GF-D8 (cell line): Measurements from ENCODE around the gene AMER1.
"Not testable (repeated sequence)": the region's sequence is repeated elsewhere in the genome, so short reads cannot be mapped to it uniquely, and the experiment has no call there.

Source experiments
- DNase-seq: peaks from one replicate; lab custom pipeline; 2025; lab: John Stamatoyannopoulos, UW

Gene AMER1

GRCh38 chrX:64205441-64205734 is at the start of gene AMER1:
TSS of gene AMER1 (minus strand) at chrX:64205708. CDS start at chrX:64193286, 12,422 bp downstream.
- DNase-seq = peak; percentile 27

DNA sequence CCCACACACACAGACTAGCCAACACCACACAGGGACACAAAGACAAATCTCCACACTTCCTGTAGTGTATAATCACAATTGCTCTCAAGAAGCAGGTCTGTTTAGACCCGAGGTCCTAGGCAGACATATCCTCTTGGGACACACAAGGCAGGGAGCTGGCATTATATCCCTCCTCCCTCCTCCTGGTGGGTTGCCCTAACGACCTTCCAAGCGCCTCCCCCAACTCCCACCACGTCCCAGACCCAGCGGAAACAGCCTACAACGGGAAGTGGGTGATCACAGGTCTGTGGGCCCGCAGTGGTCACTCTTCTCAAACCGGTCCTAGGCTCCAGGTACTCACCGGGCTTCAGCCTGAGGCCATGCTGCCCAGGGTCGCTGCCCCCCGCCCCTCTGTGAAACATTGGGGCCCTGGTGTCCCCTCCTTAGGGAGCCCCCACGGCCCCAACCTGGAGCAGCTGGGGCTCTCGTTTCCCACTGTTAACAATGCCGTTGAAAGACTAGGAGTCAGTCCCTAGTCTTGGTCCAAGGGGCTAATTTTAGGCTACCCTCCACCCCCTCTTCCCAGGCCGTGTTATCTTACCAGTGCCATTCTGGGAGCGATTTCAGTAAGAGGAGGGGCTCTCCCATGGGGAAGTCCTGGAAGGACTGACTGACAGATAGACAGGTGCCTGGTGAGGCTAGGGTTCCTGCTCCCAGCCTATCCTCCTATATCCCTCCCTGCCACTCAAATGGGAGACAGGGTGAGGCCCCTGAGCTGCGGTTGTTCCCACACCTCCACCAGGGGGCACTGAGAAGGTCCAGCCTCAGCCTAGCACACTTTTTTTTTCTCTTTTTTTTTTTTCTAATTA is 24.8 kb upstream of the AMER1 start, which contains the start of gene ASB12:
Gene ASB12, minus strand, starts transcription at position 485 of the 848 bp plus-strand sequence. CDS start 4,957 bp downstream, outside the sequence.
- DNase-seq = no peak

GRCh38 chrX:64229154-64229553 is 23.6 kb upstream of the AMER1 start:
- DNase-seq = no peak

- no peak for DNase-seq
Observed at GRCh38 chrX:64218023-64218422, 12.5 kb upstream of the AMER1 start.

DNA sequence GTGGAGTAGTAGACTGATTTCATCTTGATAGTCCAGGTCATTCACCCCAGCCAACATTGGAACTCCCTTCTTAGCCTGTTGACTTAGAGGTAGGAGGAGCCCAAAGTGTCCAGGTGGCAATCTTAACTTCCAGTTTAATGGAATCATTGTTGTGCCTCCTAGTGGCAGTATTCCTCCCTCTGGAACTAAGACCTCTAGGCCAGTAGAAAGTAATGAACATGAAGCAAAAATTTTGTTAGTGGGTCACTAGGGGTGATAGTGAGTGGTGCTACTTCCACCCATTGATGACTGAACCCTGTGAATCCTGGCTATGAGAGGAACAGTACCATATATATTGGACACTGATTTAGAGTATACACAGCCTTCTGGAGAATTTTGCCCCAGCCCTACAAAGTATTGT is 8.5 kb upstream of the AMER1 start:
- DNase-seq = not testable (repeated sequence)

DNA sequence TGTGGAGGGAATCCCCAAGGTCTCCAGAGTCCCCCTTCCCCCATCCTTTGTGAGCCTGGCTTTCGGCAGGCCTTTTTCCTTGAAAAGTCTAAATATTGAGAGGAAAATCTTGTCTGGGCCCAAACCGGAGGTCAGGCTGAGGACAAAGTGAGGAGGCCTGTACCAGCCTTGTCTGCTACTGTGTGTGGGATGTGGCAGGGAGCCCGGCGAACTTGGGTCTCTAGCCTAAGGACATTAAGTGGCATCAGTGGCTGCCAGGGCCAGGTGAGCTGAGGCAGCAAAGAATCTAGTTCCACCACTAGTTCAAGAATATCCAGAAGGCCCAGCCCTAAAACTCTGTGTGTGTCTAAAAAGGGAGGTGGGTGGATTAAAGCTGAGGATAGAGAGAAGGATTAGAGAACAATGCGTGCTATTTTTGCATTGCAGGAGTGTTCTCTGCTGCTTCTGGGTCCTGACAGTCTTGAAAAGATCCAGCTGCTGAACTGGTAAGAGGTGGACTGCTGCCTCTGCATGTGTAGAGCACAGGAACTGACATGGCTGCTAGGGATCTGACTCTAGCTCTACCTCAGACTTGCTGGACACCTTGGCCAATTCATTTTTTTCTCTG is 1.2 kb upstream of the AMER1 start:
- no peak for DNase-seq

- DNase-seq = peak; percentile 73
Observed at GRCh38 chrX:64205735-64206501, 410 bp upstream of the AMER1 start.

DNA sequence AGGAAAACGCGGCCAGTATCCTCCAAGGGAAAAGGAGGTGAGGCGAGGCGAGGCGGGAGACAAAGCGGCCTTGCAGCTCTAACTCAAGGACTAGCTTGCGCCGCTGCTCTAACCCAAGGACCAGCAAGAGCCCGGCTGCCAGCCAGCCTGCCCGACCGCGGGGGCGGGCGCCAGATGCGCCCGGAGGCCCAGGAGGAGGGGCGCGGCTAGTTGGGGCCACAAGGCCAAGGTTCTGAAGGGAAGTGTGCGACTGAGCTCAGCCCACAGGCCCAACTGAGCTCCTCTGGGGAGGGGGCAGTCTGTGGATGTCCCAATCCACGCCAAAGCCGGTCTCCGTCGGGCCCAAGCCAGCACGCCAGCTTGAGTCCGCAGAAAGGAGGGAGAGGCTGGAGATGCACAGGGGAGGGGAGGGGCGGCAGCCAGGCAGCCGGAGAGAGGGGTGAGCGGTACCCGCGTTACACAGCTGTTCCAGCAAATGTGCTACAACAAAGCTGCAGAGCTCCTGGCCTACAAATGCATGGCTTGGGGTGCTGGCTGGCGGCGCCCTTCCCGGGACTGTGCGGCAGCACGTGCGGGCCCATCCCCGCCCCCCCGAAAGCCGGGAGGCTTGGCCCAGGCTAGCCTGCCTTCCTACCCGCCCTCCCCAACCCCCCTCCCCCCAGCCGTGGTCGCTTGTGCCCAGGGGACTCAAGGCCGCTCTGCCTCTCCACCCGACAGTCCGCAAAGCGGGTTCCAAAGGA is 637 bp downstream of the AMER1 start:
- no peak for DNase-seq

DNA sequence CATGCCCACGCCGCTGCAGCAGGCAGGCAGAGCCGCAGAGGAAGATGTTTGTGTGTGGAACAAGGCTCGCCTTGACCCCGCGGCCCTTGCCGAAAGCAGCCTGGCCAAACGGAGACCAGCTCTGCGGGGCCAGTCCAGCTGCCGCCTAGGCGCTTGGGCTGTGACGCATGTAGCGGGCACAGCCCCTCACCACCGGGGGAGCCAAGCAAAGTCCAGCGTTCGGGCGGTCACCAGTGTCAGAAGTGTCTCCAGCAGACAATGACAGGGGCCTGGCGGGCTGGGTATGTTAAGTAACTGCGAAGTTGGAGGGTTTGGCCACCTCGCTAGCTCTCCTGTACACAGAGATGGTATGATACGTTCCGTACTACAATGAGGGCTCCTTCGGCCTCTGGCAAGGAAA is 1.3 kb downstream of the AMER1 start:
- DNase-seq = no peak

DNA sequence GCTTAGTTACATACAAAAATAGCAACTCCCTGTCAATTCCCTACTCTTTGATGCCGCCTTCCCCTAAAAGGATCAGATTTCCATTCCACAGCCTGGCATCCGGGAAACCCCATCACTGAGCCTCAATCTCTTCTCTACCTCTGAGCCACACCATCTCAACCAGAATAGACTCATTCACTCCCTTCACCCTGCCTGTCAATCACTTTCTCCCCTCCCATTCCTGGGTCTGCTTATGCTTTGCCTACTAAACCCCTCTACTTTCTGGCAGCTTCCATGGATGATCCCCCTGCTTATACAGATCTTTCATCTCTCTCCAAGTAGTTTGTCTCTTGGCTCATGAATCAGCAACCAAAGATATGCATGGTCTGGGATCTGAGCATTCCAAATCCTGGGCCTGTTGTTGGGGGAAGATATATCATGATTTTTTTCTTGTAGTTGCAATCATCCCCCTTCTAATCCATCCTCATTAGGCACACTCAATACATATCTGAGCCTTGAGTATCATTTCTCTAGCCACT is 2.6 kb downstream of the AMER1 start:
- no peak for DNase-seq

GRCh38 chrX:64198036-64198435 is 7.5 kb downstream of the AMER1 start:
- no peak for DNase-seq

DNA sequence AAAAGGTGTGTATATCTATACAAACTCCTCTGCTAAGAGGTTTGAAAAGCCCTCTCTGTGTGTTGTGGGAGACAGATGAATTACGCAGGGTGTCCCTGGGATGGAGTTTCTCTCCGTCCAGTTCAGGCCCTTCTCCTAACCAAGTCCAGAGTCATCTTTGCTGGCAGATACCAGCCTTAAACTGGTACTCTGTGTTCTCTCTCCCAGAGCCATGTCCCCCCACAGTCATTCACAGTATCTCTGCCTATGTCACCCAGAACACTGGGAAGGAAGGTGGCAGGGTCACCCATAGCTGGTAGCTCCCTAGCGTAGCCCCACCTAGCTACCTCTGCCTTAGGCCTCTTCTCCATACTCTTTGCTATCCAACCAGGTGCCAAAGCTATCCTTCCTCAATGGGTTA is 8.9 kb downstream of the AMER1 start:
- no peak for DNase-seq

- DNase-seq = no peak
Observed at GRCh38 chrX:64195862-64196261, 9.6 kb downstream of the AMER1 start.

DNA sequence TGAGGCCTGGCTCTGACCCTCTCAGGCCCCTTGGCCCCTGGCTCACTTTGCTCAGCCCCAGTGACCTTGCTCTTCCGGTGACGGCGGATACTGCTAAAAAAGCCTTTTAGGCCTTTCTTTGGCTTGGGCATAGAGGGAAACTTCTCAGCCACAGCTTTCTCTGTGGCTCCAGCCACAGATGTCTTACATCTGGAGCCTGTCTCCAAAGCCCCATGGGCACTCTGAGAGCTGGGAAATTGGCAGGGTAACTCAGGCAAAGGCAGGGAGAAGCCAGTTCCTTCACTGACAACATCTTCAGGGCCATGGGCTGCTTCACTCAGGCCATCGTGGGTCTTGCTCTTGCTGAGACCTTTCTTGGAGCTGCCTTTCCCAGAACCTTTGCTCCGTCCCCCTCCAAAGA is 12.8 kb downstream of the AMER1 start:
- DNase-seq = no peak

GRCh38 chrX:64192040-64192439 is 13.5 kb downstream of the AMER1 start:
- DNase-seq = no peak

GRCh38 chrX:64191281-64192010 is 14.1 kb downstream of the AMER1 start:
- no peak for DNase-seq

DNA sequence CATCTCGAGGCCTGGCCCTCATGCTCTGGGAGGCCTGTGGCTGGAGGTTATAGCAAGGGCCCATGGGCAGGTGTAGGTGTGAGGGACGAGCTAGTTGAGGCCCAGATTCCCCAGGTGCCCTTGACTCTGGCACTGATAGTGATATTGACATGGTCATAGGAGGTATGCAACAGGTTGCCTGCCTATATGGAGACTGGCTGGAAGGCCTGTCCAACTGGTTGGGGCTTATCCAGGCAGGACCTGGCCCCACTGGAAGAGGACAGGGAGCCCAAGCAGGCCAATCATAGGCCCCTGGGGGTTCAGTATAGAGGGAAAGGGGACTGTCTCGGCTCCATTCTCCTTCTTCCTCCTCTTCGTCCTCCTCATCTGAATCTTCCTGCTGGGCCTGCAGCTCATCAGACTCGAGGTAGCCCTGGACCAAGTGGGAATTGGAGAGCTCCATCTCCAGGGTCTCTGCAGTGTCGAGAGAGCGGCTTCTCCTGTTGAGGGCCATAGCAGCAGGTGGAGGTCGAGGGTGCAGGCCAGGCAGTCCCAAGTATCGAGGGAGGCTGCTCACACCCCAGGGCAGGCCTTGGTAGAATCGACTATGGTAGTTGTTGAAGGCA is 15.3 kb downstream of the AMER1 start:
- DNase-seq = no peak

GRCh38 chrX:64188901-64189300 is 16.6 kb downstream of the AMER1 start:
- no peak for DNase-seq

- DNase-seq = no peak
Observed at GRCh38 chrX:64187762-64188150, 17.8 kb downstream of the AMER1 start.

- DNase-seq = no peak
Observed at GRCh38 chrX:64186974-64187761, 18.3 kb downstream of the AMER1 start.
